Activated T-cell treated with anti-CD3 and anti-CD28 coated beads for 4 hours (primary cell): ENCODE results near the gene KCNC1.

ENCODE experiments used
- DNase-seq: peaks from one replicate; pipeline ENCODE4 v3.0.0-alpha.2; 2020

KCNC1 gene

DNA sequence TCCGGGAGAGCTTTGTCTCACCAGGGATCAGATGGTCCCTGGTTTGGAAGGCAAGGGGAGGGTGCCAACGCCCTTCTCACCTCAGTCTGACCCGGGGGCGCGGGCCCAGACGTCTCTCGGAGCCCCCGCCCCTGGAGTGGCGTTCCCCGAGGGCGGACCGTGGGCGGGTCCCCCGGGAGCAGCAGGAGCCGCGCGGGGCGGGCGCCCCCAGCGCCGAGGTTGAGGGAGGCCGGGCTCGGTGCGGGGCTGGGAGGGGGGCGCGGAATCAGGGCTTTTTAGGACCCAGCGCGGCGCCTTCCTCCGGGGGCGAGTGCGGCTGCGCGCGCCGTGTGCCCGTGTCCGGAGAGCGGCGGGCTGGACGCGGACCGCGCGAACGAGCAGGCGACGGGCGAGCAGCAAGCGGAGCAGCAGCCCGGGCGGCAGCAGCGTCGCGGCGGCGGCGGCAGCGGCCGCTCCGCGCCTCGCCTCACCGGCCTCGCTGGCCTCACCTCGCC lies at the start of gene KCNC1:
KCNC1 (plus strand) TSS at position 364 of the 494 bp plus-strand sequence. CDS start 1,222 bp downstream, outside the sequence.
- no peak for DNase-seq

DNA sequence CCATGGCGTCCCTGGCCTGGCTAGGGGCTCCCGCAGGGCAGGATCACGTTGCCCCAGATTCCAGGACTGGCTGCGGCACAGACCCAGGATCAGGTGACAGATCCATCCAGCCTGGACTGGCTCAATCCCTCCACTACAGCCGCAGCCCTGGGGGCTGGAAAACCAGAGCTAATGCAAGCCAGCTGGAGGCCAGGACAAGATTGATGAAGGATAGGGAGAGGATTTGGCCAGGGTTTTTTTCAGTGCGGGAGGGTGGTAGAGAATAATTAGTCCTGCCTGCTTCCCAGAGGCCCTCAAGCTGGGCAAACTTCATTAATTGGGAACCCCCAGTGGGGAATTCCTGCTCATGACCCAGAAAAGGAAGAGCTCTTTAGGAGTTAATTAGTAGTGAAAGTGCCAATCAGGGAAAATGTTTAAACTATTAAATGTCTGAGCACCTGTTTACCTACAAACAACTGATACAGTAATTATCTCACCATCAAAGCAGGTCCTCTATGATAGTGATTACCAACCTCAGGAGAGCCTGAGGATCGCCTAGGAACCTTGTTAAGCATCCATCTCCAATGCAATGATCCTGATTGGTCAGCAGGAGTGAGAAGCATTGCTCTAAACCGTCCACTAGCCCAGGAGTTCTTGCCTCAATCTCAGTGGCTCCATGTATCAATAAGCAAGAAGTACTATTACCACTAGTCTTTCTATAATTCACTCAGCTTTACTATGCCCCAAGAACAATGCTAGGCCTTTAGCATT lies 48.2 kb upstream of the KCNC1 start:
- DNase-seq = no peak

DNA sequence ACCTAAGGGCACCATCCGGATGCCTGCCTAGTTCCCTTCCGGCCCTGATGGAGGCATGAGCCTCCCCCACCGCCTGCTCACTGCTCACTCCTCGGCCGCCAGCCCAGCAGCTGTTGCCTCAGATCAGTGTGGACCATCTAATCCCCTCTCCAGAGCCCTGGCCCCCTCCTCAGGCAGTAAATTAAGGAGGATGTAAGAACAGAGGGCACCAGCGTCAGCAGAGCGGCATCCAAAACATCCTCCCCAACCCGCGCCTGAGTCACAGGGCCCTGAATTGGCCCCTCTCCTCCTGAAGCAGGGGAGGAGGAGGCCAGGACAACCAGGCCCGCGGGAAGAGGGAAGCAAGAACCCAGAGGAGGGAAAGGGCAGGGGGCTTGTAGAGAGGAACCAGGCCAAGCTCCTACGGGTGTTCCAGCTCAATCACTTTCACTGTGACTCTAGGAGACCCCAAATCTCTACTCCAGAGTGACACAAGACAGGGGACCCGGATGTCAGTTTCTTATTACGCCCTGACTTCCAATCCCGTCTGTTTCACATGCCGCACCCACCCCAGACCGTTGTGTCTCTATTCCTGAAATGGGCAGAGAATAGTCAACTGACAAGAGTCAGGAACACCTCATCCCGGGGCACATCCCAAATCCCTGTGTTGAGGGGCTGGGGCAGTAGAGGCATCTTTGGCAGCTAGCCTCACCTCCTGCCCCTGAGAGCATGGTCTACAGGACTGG lies 46.5 kb upstream of the KCNC1 start:
- DNase-seq = no peak

DNA sequence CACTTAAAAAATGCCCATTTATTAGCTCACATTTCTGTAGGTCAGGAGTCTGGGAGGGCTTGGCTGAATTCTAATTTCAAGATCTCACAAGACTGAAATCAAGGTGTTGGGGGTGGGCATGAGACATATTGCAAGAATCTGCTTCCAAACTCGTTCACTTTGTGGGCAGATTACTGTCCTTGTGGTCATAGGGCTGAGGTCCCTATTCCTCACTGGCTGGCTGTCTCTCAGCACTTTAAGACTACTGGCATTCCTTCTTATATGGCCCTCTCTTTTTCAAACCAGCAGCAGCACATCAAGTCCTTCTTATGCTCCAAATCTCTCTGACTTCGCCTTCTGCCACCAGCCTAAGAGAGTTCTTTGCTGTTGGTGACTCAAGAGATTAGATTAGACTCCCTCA lies 43.0 kb upstream of the KCNC1 start:
- DNase-seq = no peak

DNA sequence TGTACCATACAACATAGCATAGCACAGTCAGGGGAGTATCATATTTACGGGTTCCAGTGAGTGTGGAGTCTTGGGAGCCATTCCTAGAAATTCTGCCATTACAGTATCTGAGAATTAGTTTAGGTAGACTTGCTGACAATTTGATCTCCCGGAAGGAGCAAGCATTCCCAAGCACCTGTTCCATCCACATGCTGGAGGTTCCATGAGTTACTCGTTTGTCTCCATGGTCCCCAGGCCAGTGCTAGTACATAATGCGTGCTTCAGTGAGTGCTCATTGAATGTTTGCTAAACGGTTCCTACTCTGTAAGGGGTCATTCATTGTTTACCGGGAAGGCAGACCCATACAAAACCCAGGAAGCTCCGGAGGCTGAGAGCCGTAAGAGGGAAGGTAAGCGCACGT lies 42.6 kb upstream of the KCNC1 start:
- DNase-seq = no peak

DNA sequence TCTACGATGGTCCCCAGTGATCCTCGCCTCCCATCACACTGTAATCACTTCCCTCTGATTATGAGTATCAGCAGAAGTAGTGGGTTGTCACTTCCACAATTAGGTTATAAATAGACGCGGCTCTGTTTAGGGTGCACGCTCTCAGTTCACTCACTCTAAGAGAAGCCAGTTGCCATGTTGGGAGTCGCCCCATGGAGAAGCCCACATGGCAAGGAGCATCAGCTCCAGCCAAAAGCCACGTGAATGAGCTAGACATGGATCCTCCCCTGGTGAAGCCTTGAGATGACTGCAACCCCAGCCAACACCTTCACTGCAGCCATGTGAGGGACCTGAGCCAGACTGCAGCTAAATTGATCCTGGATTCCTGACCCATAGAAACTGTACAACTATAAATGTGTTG lies 41.6 kb upstream of the KCNC1 start:
- no peak for DNase-seq

DNA sequence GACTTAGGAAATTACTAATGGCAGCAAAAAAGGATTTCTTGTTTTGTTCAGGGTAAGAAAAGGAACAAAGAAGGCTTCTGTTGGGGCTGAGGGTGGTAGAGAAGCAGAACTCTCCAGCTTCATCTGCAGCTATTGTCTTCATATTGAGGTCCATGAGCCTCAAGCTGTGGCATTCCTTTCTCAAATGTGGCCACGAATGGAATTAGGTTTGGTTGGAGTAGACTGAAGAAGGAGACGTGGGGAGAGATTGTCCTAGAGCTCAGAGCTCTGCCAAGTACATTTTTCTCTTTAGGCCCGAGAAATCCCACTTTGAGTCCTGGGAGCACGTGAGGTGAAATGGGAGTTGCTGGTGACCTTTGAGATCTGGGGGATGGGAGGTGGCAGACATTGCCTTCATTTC lies 41.0 kb upstream of the KCNC1 start:
- DNase-seq = no peak

DNA sequence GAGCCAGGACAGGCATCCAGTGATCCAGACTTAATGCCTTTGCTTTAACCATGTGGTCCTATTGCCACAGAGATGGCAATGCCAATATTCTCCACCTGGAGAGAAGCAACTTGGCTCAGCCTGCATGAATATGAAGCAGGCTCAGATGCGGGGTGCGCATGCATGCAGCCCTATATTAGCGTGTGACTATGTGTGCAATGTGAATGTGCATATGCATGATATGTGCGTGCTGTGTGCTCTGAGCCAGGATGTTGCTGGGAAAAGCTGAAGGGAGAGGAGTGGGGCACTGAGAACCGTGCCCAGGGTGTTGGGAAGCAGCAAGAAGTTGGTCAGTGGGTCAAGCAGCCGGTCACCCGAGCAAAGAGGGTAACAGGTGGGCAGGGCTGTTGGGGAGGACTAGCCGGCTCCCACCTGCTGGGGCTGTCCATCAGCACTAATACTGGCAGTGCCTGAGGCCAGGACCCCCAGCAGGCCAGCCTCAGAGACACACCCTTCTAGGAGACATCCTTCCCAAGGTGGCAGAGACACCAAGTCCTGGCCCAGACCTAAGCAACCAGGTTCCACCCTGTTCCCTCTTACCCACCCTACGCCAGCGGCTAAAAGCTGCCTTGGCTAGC lies 40.0 kb upstream of the KCNC1 start:
- no peak for DNase-seq

DNA sequence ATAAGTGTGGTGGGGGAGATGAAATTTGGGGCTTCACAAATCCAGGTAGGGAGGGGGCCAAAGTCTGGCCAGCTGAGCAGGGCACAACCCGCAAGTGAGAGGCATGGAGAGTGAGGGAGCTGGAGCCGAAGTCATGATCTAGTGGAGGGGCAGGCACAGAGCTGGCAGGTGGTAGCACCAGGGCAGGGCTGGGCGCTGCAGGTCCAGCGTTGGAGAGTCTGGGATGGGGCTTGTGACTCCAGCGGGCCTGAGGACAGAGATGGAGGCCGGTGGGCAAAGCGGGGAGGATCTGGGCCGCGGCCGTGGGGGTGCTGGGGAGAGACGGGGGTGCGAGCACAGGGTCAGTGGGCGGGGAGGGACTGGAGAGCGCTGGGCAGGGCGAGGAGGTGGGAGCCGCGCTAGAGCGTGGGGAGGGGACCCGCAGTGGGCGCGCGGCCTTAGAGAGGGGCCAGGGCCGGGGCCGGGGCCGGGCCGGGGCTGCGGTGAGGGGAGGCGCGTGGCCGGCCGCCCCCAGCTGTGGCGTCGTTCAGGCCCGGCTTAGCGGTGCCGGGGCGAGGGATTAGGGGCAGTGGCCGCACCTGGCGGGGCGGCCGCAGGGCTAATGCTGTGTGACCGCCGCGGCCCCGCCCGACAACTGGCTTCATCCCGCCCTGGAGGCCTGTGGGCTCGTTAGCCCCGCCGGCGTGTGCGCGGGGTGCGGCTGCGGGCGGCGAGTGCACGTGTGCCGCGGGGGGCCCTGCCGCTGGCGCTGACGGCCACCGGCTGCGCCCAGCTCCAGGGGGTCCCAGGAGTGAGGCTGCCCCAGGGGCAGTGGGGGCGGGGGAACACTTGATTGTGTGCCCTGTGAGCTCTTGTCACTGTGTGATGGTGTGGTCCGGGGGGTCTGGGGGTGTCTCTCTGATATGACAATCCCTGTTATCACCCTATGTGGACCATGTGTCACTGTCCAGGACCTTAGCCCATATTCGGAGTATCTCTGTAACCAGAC lies 38.8 kb upstream of the KCNC1 start:
- no peak for DNase-seq

DNA sequence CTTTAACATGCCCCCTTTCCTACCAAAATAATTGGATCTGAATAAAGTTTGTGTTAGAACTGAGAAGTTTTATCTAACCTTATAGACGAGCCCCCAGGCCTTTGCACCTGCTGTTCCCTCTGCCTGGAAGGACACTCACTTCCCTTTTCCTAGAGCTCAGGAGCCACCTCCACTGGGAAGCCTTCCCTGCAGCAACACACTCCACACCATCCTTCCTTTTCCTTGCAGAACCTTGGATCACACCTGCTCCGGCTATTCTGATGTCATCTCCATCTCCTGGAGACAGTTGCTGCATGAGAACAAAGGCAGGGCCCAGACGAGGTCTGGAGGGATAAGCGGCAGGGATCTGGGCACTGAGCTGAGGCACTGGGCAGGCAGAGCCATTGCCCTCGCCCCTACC lies 37.8 kb upstream of the KCNC1 start:
- DNase-seq = no peak

DNA sequence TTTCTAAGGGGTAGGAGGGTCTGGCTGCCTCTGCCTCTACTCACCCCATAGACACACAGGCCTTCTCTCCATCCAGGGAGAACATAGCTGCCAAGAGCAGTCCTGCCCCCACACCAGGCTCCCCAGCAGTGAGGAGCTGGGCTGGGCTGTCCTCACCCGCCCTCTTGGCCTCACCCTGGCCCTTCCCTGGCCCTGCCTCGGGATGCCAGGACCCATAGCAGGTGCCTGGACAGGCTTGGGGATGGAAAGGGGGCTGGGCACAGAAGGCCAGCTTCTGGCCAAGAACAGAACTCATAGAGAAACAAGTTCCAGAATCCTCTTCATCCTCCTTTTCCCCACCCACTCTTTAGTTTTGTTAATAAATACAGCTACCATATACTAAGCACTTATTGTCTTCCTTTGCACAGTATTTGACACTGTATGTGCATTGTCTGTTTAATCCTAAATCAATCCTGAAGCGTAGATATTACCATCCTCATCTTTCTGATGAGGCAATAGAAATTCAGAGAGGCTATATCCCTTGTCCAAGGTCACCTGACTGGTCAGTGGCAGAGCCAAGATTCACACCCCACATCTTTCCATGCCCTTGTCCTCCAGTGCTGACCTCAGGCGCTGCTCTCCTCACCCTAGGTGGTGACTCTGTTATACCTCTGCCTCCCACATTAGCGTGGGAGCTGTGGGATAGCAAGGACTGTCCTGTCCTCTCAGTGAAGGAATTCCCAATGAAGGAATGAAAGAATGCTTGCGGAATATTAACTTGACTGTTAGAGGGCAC lies 37.2 kb upstream of the KCNC1 start:
- DNase-seq = no peak

DNA sequence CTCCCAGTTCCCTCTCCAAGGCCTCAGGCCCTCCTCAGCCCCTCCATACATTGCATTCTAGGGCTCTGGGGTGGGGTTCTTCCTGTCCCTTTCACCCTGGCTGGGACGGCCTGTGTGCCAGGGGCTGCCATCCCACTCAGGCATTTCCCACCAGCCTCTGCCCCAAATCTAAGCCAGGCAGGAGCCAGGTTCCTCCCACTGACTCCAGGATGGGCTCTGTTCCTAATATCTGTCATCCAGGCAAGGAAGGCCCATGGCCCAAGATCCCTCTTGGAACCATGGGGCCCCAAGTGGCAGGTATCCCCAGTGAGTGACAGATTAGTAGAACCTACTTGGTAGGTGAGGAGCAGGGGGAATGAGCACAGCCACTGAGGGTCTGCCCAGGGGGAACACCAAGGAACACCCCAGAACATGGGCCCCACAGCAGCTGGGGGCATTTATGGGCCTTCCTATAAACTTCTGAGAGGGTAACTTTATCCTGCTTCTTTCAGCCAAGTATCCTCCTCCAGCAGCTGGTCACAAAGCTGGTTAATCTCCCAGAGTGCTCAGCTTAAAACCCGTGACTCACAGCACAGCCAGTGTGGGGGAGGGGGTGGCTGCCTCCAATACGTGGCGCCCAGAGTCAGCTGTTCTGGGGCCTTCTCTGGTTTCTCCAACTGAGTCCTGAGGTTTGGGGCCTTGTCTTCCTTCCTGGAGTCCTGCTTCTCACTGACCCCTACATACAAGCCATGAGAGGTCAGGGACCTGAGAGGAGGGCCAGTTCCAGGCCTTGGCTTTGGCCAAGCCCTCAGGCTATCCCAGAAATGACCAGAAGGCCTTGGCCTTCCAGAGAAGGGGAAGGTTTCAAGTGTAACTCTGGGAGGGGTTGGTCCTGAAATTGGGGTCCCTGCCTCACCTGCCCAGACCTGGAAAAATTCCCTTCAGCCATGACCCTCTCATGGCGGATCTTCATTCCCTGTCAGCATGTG lies 35.1 kb upstream of the KCNC1 start:
- no peak for DNase-seq

DNA sequence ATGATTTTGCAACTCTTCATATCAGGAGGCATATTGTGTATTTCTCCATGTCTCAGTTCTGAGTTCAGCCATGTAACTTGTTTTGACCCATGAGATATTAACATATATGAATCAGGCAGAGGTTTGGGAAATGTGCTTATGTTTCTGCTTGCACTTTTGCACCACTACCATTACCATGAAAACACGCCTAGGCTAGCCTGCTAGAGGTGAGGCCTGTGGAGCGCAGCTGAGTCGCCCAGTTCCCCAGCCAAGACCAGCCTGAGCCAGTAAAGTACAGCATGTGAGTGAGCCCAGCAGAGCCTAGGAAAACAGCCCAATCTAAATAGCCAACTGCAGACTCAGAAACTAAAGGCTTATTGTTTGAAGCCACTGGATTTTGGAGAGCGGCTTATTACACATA lies 33.6 kb upstream of the KCNC1 start:
- no peak for DNase-seq

DNA sequence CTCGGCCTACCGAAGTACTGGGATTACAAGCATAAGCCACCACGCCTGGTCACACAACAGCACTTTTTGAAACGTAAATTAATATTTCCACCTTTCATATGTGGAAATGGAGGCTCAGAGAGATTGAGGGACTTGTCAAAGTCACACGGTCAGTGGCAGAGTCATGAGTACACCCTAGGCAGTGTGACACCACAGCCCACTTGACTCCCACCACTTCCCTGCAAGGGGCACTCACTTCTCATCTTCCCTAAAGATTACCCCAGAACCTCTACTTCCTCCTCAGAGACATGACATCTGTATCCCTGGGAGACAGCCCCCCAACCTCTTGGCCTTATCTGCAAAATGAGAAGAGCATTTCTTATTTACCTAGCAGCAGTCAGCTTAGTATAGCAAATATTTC lies 31.7 kb upstream of the KCNC1 start:
- no peak for DNase-seq

DNA sequence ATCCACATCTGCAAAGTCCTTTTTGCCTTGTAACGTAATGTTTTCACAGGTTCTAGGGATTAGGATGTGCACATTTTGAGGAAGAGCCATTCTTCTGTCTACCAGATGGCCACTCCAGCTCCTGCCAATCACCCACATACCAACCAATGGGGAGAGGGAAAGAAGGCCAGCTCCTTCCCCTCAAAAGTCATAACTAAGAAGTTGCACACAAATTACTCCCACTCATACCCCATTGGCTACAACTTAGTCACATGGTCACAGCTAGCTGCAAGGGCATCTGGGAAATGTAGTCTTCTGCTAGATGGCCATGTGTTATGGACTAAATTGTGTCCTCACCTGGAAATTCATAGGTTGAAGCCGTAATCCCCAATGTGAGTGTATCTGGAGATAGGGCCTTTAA lies 30.6 kb upstream of the KCNC1 start:
- DNase-seq = no peak

DNA sequence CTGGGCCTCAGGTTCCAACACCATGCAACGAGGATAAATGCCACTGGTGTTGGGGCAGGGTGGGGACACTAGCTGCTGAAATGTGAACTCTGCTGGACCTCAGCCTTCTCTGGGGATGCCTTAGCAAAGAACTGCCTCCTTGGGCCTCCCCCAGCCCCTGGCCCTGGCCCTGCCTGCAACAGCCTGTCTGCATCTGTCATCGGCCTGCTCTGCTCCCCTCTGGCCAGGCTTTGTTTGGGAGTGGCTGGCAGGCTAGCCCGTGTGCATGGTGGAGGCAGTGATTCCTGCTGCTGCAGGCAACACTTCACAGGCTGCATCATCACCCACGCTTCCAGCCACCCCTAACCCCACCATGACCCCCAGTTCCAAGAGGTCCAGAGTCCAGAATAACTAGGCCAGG lies 26.8 kb upstream of the KCNC1 start:
- DNase-seq = no peak

DNA sequence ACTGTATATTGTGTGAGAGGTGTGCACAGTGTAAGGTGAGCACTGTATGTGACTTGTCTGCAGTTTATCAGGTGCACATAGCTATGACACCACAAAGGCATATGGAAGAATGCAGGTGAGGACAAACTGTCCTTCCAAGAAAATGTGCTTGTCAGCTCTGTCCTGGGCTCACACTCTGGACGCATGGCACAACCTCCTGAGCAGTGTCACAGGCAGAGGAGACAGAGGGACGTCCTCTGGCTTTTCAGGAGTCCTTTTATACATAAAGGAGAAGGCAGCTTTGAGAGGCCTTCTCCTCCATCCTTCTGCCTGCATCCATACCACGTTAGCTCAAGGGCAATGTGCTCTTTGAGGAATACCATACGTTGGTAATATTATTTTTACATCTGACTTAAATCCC lies 22.7 kb upstream of the KCNC1 start:
- DNase-seq = no peak

DNA sequence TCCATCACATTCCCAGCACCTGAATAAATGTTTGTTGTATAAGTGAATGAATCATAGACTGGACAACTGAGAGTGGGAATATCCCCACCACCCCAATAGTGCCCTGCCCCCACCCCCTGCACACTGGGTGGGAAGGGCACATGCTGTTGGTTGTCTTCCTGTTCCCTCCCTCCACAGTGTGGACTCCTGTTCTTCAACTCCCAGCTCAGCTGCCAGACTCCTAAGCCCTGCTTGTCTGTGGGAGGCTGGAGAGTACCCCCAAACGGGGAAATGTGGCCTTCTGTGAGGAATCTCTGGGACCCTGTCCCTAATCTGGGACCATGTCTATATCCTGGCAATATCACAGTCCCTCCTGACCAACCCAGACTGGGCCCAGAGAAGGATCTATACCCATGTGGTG lies 20.7 kb upstream of the KCNC1 start:
- no peak for DNase-seq

DNA sequence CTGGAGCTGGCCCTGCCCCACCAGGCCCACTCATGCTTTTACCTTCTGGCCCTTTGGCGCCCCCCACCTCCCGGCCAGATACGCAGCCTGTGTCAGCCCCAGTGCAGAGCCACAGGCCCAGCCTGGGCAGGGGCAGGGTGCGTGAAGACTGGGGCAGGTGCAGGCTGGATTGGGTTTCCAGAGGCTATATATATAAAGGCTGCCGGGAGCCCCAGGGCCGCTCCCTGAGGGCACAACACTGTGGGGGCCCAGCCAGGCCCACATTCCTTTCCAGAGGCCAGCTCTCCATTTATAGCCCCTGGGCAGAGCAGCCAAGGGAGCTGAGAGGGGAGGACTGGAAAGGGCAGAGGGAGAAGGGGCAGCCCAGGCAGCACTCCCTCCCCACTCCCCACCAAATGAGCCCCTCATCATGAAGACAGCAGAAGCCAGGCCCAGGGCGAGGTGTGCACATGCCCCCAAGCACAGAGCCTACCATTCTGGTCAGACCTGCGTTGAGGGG lies 20.2 kb upstream of the KCNC1 start:
- no peak for DNase-seq

DNA sequence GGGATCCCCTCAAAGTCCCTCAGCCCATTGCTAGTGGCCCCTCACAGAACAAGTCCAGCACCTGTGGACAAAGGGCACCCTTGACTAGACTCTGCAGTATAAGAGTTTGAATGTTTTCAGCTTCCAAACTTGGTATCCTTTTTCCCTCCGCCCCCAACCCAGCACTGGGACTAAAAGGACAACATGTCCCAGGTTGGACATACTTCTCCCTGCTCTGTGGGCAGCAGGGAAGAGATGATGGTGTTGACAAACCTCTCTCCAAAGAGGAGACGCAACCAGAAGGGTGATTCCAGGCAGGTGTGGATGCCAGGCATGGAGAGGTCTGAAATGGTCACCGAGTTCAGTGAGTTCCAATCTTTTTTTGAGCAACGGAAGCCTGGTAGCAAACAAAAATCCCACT lies 19.7 kb upstream of the KCNC1 start:
- DNase-seq = no peak

DNA sequence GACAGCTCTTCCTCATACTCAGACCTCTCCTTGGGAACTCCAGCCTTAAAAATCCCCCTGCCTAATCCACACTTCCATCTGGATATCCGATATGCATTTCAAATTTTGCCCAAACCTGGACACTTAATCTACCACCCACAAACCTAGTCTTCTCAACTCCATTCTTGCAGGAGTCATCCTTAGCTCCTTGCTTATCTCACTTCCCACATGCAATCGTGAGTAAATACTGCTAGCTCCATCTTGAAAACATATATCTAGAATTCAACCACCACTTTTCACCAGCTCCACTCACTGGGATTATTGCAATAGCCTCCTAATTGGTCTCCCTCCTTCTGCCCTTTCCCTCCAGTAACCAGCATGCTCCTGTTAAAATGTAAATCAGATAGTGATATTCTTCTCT lies 17.8 kb upstream of the KCNC1 start:
- DNase-seq = no peak
